ENCODE results near the gene ERCC3.

The ERCC3 gene

GRCh38 chr2:127208313-127208712 lies 85.6 kb downstream of the ERCC3 start:
- no peak overlapping the region for H3K4me3 ChIP-seq (ENCODE audit: low read depth, low read length)
- no peak for TF ChIP-seq CTCF (IDR thresholded peaks at IDR 0.05; ENCODE audit: low read depth, low read length, missing control alignments)
- DNase-seq (ENCODE audit: low read depth) = no peak
